Measurements from ENCODE around the gene SYTL3. TPM values are rescaled to one million over a fixed set of nuclear protein-coding genes. Genes with fewer than 3 reads are reported as not detected.

SYTL3 gene
- total and polyA plus RNA-seq, 2 of the 8 experiments (the other 6 are each of a cell fraction or from before 2014, with no cell fraction given), result 0.27 to 0.99 TPM

DNA sequence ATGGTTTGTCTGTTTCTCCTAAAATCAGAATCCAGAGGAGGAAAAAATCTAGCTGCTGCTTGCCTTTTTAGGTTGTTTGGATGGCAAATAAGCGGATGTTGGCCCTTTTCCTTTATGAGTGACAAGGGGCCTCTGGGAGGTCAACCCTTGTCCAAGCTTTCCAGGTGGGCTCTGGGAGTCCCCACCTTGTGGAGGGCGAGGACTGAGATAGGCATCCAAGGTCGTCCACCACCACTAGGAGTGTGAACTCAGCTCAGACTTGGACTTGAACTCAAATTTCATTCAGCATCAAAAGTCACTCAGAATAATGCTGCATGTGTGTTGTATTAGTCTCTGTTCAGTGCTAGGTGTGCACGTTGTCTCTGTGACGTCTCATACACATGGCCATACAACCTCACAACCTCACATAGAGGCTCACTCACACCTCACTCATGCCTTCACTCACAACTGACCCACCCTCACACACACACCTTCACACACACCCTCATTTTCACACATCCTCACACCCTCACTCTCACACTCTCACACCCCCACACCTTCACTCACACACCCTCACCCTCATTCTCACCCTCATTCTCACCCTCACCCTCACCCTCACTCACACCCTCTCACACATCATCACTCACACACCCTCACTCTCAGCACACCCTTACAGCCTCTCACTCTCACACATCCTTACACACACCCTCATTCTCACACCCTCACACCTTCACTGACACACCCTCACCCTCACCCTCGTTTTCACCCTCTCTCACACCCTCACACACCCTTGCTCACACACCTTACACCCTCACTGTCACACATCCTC, 23.3 kb upstream of the SYTL3 start (continued):
- TF ChIP-seq TBP (IDR thresholded peaks at IDR 0.05; ENCODE audit: low read depth, low read length), result no peak
